GM19372 (cell line): Measurements from ENCODE around the gene SPON1.

ENCODE experiments used
- ATAC-seq: cut with Tn5 transposase; IDR thresholded peaks from one replicate; pipeline ENCODE4 v1.9.1; 2021; ENCODE audit warnings: mild to moderate bottlenecking, low read depth, moderate library complexity; ENCODE audit not compliant: unreplicated experiment

SPON1 gene

GRCh38 chr11:13942971-13943381 is 19.5 kb upstream of the SPON1 start:
- ATAC-seq, result no peak

GRCh38 chr11:13944016-13944415 is 18.5 kb upstream of the SPON1 start:
- no peak for ATAC-seq

GRCh38 chr11:13944911-13945425 is 17.6 kb upstream of the SPON1 start:
- no peak for ATAC-seq

- ATAC-seq, result no peak
Measured at GRCh38 chr11:13947379-13947778, 15.1 kb upstream of the SPON1 start.

GRCh38 chr11:13949876-13950275 is 12.6 kb upstream of the SPON1 start:
- no peak for ATAC-seq

- no peak for ATAC-seq
Measured at GRCh38 chr11:13952221-13952620, 10.3 kb upstream of the SPON1 start.

GRCh38 chr11:13952668-13953067 is 9.9 kb upstream of the SPON1 start:
- ATAC-seq, result no peak

- no peak for ATAC-seq
Measured at GRCh38 chr11:13954591-13954990, 7.9 kb upstream of the SPON1 start.

GRCh38 chr11:13955971-13956421 is 6.5 kb upstream of the SPON1 start:
- ATAC-seq, result peak; percentile 66

- no peak for ATAC-seq
Measured at GRCh38 chr11:13956988-13957387, 5.5 kb upstream of the SPON1 start.

GRCh38 chr11:13958641-13959400 is 3.7 kb upstream of the SPON1 start:
- ATAC-seq, result no peak

GRCh38 chr11:13962198-13962561 is 343 bp upstream of the SPON1 start:
- ATAC-seq, result no peak

GRCh38 chr11:13963169-13963948 is 836 bp downstream of the SPON1 start:
- ATAC-seq, result no peak

GRCh38 chr11:13963949-13964770 is 1.6 kb downstream of the SPON1 start:
- no peak for ATAC-seq

- ATAC-seq, result no peak
Measured at GRCh38 chr11:13964771-13965074, 2.2 kb downstream of the SPON1 start.

GRCh38 chr11:13965337-13965736 is 2.8 kb downstream of the SPON1 start:
- ATAC-seq, result no peak

GRCh38 chr11:13966013-13966412 is 3.5 kb downstream of the SPON1 start:
- no peak for ATAC-seq

- no peak for ATAC-seq
Measured at GRCh38 chr11:13966486-13966885, 4.0 kb downstream of the SPON1 start.

GRCh38 chr11:13970986-13971385 is 8.5 kb downstream of the SPON1 start:
- ATAC-seq, result no peak

- no peak for ATAC-seq
Measured at GRCh38 chr11:13972043-13972910, 9.8 kb downstream of the SPON1 start.
